Motor neuron (in vitro differentiated cells): ENCODE measurements around the gene GRM6. TPM values are rescaled to one million over a fixed set of nuclear protein-coding genes. Genes with fewer than 3 reads are reported as not detected.

Source experiments
- ATAC-seq, 8 experiments: fragments of 200-7000 bp; cut with Tn5 transposase; replicated peaks in 6 of 8; 2 replicates each; pipeline ENCODE4 v1.8.0; 2021; ENCODE audit warnings: mild to moderate bottlenecking in 8 of 8, moderate library complexity in 8 of 8
- H3K27ac ChIP-seq, 2 donors: fragments of 250-450 bp; sonication (Bioruptor Pico); 2 replicates each; pipeline ENCODE4 v1.9.0; 2021; ENCODE audit warnings: antibody characterized with exemption in 2 of 2, mild to moderate bottlenecking in 2 of 2, moderate library complexity in 1 of 2
- H3K4me1 ChIP-seq, 2 donors: fragments of 250-450 bp; sonication (Bioruptor Pico); replicated peaks in 1 of 2; 2 replicates each; pipeline ENCODE4 v1.6.1; 2021; ENCODE audit warnings: antibody characterized with exemption in 2 of 2, mild to moderate bottlenecking in 2 of 2, moderate library complexity in 1 of 2
- H3K4me3 ChIP-seq, 5 donors: fragments of 250-450 bp; sonication (Bioruptor Pico); 2 replicates each; pipeline ENCODE4 v1.9.0; 2021; ENCODE audit warnings: antibody characterized with exemption in 5 of 5, mild to moderate bottlenecking in 5 of 5, moderate library complexity in 4 of 5
- WGBS, 10 experiments: fragments of 450-650 bp; shearing (Covaris generic); methylation state at CpG; one replicate each; pipeline ENCODE4 v1.0.0; 2022; 5-methylcytosine and 5-hydroxymethylcytosine counted together
- in situ Hi-C, 9 experiments: fragments of 400-800 bp; cut with MboI; loops; one replicate each; pipeline ENCODE4 v1.15.0; 2021; ENCODE audit warnings: low sequenced_read_pairs in 9 of 9, low pct_unique_long_range_greater_than_20kb in 2 of 9; ENCODE audit not compliant: unreplicated experiment in 9 of 9
- total RNA-seq, 8 experiments: library from RNA; unstranded; fragments of 300-600 nt; gene quantifications; 2 replicates each; pipeline versions ENCODE4 v1.2.3 to v1.2.4, GENCODE V29; 2022

Gene GRM6
- total RNA-seq, 8 experiments from 2014 or later, result 0.11 to 1.2 (median 0.66) TPM; not detected in 1

DNA sequence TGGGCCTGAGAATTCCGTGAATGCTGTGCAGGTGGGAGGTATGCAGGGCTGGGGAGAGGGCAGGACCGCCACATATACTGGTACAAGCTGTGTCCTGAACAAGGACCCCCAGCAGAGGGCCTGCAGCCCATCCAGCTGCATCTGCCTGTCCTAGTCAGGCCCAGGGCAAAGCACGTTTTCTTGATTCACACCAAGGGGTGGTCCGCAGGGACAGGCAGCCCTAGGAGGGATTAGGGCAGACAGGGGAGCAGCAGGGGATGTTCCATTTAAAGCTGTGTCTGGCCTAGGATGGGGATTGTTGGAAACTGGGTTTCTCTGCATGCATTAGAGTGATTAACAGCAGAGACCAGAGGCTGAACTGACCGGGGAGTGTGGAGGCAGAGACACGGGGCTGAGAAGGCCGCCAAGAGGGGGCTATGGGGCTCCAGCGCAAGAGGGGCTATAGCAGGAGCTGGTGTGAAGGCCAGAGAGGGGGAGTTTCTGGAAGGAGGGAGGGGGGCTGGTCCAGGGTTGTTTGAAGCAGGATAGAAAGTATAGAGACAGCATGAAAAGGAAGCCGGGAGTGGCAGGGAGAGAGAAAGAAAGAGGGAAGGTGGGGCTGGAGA, 2.7 kb downstream of the GRM6 start:
- no peak for ATAC-seq
- no peak overlapping the region for H3K4me3 ChIP-seq
- WGBS, 10 experiments, result 0 to 54% (median 15%) methylated on average over 1 to 4 of the region's 9 CpGs; no CpG with 5 or more reads in 4 of the 10 experiments
- H3K27ac ChIP-seq, result no peak overlapping the region
- no peaks in the 10 kb centered on the region for H3K4me1 ChIP-seq
- in situ Hi-C loops, result no loop called here

DNA sequence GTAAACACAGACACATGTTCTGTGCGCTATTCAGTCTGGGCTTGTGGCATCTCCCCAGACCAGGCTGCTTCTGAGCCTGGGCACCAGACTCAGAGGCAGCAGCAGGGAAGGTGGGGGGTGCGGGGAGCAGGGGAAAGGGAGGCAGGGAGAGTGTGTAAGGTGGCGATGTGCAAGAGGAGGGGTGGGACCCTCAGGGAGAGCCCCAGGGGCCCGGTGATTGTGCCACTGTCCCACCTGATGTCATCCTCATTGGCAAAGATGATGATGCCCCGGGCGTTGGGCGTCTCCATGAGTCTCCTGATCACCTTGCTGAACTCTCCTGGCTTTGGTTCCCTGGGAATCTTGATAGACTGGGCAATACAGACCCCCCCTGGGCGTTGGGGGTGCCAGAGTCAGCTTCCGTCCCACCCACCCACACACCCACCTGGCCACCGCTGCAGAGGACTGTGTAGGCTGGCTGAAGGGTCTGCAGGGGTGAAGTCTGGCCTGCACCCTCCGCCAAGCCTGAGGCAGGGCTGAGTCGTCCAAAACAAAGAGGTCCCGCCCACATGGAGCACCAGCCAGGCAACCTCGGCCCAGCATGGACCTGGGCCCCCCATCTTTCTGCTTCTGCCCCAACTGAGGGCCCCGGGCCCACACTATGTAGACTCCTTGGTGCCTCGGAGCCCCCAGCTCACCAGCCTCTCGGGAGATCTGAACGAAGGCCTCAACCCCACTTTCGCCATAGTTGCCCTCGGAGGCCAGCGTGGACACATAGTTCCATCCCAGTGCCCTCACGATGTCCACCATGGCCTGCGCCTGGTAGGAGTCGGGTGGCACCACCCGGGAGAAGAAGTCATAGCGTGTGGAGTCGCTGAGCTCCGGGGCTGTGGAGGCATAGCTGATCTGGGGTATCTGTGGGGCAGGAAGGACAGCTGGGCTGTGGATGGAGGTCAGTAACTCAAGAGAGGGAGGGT, 3.7 kb downstream of the GRM6 start:
- H3K27ac ChIP-seq, result no peak overlapping the region
- ATAC-seq, result no peak
- in situ Hi-C loops, result no loop called here
- no peaks in the 10 kb centered on the region for H3K4me1 ChIP-seq
- 100% methylated on average over 1 of the region's 28 CpGs; no CpG with 5 or more reads in 8 of the 10 experiments for WGBS, 10 experiments
- H3K4me3 ChIP-seq, result no peak overlapping the region

DNA sequence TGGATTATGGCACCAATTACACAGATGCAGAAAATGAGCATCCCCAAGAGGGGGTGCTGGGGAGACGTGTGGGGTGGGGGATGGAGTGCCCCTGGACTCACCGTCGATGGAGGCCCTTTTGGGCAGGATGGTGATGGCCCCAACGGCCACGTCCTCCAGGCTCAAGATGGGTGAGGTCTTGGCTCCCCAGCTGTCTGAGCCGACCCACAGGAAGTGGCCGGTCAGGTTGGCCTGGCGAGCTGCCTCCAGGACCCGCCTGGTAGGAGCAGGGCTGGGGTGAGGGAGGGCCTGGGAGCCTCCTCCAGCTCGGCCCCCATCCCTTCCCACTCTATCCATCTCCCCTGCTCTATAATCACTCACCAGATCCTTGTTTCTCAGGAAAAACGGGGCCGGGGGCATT, 4.6 kb downstream of the GRM6 start:
- WGBS, 10 experiments, result 20 to 63% methylated on average over 1 to 3 of the region's 12 CpGs; no CpG with 5 or more reads in 8 of the 10 experiments
- H3K4me3 ChIP-seq, result no peak overlapping the region
- ATAC-seq, result no peak
- H3K27ac ChIP-seq, result no peak overlapping the region
- H3K4me1 ChIP-seq, result no peaks in the 10 kb centered on the region
- in situ Hi-C loops, result no loop called here

DNA sequence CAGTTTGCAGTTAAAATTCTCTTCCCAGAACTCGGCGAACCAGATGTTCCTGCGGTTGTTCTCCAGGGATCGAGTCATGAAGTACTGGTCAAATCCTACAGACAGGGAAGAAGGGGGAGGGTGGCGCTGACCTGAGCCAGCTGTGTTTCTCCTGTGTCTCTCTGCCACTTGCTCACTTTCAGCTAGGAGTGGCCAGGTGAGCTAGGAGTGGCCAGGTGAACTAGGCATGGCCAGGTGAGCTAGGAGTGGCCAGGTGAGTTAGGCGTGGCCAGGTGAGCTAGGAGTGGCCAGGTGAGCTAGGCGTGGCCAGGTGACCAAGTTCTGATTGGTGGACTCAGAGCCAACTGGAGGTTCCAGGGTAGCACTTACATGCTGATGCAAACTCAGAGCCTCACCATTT, 5.8 kb downstream of the GRM6 start:
- 42 to 95% (median 54%) methylated on average over 2 to 4 of the region's 7 CpGs; no CpG with 5 or more reads in 5 of the 10 experiments for WGBS, 10 experiments
- in situ Hi-C loops, result no loop called here
- ATAC-seq, result no peak
- Histone ChIP-seq H3K4me1 (no peaks in the 10 kb centered on the region), H3K4me3 (no peak overlapping the region), H3K27ac (no peak overlapping the region)

DNA sequence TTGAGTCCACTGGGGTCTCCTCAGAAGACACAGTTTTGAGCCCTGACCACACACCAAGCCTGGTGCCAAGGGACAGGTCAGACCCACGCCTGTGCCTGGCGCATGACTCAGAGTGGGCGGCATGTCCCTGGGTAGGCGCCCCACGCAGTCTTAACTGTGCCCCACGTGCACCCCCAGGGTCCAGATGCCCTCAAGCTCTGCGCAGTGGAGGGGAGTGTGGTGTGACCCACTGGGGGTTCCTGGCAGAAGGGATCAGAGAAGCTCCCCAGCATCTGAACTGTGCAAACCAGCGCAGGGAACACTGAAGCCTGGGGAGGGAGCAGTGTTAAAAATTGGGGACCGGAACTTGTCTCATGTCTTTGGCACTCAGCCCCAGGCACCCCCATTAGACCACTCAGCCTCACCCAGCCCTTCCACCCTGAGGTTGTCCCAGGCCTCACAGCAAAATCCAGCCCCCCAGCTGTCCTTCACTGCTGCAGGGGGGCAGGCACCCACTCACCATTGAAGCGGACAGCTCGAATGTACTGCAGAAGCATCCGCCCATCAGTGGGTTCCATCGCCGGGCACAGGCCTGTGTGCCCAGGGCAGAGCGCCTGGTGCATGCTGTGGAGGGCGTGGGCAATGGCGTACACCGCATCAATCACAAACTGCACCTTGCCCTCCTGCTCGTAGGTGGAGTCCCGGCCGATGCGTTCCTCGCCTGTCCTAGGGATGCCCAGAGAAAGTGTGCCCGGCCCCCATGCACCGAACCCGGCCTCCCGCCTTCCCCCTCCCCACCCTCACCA, 6.5 kb downstream of the GRM6 start:
- WGBS, 10 experiments, result 40 to 100% (median 80%) methylated on average over 1 to 3 of the region's 27 CpGs; no CpG with 5 or more reads in 5 of the 10 experiments
- no peak for ATAC-seq
- no peaks in the 10 kb centered on the region for H3K4me1 ChIP-seq
- H3K4me3 ChIP-seq, result no peak overlapping the region
- no peak overlapping the region for H3K27ac ChIP-seq
- in situ Hi-C loops, result no loop called here

DNA sequence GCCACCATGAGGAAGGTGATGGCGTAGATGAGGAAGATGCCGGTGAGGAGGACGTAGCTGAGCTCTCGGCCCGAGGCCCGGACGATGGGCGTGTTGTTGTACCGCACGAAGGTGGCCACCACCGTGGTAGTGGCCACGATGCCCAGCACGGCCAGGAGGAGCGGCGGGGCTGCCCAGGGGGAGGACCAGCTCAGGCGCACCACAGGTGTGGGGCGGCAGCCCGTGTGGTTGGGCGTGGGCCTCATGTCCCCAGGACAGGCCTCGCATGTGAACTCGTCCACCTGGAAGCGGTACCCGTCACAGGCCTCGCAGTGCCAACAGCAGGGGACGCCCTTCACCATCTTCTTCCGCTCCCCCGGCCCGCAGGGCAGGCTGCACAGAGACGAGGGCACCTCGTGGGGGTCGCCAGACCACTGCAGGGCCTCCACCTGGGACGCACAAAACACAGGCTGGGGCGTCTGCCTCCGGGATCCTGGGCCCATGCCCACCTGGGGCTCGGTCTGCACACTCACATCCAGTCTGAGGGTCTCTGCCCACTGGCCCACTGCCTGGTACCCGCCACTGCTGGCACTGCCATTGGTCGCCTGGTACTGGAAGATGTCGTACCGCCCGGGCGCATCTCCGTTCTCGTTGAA, 8.7 kb downstream of the GRM6 start:
- H3K4me1 ChIP-seq, result no peaks in the 10 kb centered on the region
- 63 to 100% (median 96%) methylated on average over 1 to 15 of the region's 43 CpGs; no CpG with 5 or more reads in 4 of the 10 experiments for WGBS, 10 experiments
- H3K4me3 ChIP-seq, result no peak overlapping the region
- H3K27ac ChIP-seq, result no peak overlapping the region
- in situ Hi-C loops, result no loop called here
- no peak for ATAC-seq

DNA sequence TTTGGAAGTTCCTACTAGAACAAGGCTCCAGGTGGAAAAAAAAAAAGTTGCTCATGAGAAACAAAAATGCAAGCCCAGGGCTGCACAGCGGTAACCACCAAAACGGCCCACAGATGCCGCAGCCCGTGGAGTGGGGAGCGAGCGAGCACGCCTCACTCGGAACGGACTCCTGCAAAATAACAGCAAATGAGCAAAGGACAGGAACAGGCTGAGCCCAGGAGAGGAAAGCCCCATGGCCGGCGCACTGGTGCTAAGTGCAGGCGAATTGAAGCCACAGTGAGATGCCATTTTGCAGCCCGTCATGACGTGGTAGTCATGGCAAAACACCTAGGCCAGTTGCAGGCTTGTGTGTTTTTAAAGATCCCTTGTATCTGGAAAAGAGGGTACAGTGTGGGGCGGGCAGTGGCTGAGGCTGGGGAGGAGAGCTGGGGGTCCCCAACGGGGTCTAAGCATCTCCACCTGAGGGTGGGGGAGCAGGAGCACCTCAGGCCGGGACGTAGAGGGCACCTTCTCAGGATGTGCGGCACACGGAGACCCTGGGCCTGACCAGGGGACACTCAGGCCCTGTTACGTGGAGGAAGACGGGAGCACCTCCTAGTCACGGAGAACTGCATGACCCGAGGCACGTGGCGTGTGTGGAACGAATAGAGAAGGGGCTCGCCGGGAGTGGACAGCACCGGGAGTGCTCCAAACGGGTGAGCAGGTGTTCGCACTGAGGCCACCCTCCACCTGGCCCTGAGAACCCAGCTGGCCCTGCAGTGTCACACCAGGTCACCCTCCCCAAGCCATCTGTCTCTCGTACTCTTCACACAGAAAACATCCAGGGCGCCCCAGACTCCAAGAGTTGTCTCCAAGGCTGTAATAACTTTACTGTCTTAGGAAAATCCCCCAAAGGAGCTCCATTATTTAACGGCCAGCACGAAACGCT, 10.7 kb downstream of the GRM6 start:
- Histone ChIP-seq H3K4me1 (no peaks in the 10 kb centered on the region), H3K27ac (no peak overlapping the region), H3K4me3 (no peak overlapping the region)
- 60 to 100% (median 87%) methylated on average over 1 to 10 of the region's 37 CpGs; no CpG with 5 or more reads in 2 of the 10 experiments for WGBS, 10 experiments
- in situ Hi-C loops, result no loop called here
- ATAC-seq, result no peak

DNA sequence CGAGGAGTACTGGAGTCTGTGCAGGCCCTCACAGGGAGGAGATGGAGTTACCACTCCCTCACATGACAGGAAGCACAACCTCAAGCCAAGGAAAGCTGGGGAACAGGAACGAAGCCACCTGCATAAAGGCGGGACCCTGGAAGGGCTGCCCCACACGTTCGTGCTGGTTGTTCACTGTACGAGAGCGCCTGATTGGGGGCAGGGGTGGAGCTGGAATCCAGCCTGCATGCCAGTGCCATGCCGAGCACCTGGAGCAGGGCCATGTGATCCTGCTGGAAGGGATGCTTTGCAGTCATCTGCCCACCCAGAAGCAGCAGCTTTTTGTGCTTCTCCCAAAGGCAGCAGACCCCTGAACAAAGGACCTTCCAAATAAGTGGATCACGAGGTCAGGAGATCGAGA, 11.4 kb downstream of the GRM6 start:
- Histone ChIP-seq H3K4me1 (no peaks in the 10 kb centered on the region), H3K27ac (no peak overlapping the region), H3K4me3 (no peak overlapping the region)
- 15 to 100% (median 66%) methylated on average over 1 to 10 of the region's 10 CpGs; no CpG with 5 or more reads in 3 of the 10 experiments for WGBS, 10 experiments
- in situ Hi-C loops, result no loop called here
- ATAC-seq, result no peak

DNA sequence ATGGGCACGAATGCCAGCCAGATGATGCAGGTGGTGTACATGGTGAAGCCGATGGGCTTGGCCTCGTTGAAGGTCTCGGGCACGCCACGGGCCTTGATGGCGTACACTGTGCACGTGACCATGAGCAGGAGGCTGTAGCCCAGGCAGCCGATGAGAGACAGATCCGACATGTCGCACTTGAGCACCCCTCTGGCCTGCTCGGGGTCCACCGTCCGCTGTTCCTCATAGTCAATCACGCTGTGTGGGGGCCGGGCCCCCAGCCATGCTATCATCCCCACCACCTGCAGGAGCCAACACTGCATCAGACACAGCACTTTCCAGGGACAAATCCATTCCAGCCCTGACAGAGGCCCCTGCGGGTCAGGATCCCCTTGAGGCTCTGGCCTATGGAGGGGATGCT, 12.2 kb downstream of the GRM6 start:
- in situ Hi-C loops, result no loop called here
- no peak overlapping the region for H3K4me3 ChIP-seq
- 0 to 83% (median 61%) methylated on average over 1 to 9 of the region's 17 CpGs; no CpG with 5 or more reads in 2 of the 10 experiments for WGBS, 10 experiments
- no peak overlapping the region for H3K27ac ChIP-seq
- ATAC-seq, result no peak
- no peaks in the 10 kb centered on the region for H3K4me1 ChIP-seq

DNA sequence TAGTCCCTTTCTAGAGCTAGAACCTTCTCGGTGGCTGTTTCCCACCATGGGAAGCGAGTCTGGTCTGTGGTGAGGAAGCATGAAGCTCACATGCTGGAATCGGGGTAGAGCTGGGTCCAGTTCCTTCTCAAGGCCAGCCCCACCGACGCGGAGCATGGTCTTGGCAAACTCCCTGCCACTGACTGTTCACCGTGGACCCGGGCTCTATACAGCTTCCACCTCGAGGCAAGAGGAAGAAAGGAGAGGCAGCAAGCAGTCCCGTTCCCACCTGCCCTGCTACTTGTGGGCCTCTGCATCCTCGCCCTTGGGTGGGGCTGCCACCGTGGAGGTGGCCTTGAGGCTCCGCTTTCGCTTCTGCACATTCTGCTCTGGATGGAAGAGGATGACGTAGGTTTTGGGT, 13.7 kb downstream of the GRM6 start:
- in situ Hi-C loops, result no loop called here
- no peak for ATAC-seq
- Histone ChIP-seq H3K4me3 (no peak overlapping the region), H3K27ac (no peak overlapping the region), H3K4me1 (no peaks in the 10 kb centered on the region)
- 0 to 100% (median 79%) methylated on average over 1 to 9 of the region's 15 CpGs; no CpG with 5 or more reads in 3 of the 10 experiments for WGBS, 10 experiments

DNA sequence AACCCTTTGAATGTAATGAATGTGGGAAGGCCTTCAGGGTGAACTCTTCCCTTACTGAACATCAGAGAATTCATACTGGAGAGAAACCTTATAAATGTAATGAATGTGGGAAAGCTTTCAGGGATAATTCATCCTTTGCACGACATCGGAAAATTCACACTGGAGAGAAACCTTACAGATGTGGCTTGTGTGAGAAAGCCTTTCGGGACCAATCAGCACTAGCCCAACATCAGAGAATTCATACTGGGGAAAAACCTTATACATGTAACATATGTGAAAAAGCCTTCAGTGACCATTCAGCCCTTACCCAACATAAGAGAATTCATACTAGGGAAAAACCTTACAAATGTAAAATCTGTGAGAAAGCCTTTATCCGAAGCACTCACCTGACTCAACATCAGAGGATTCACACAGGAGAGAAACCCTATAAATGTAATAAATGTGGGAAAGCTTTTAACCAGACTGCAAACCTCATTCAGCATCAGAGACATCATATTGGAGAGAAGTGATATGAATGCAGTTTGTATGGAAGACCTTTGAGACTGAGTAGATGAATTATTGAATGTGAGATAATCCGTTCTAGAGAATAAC, 29.6 kb downstream of the GRM6 start:
- no peak for ATAC-seq
- in situ Hi-C loops, result no loop called here
- Histone ChIP-seq H3K27ac (no peak overlapping the region), H3K4me1 (no peaks in the 10 kb centered on the region), H3K4me3 (no peak overlapping the region)
- 64 to 100% (median 86%) methylated on average over 1 to 5 of the region's 5 CpGs for WGBS, 10 experiments
